ENCODE data around the gene JPH3.

The JPH3 gene

GRCh38 chr16:87644186-87644585 lies 41.9 kb downstream of the JPH3 start:
- TF ChIP-seq, protein P1, sequence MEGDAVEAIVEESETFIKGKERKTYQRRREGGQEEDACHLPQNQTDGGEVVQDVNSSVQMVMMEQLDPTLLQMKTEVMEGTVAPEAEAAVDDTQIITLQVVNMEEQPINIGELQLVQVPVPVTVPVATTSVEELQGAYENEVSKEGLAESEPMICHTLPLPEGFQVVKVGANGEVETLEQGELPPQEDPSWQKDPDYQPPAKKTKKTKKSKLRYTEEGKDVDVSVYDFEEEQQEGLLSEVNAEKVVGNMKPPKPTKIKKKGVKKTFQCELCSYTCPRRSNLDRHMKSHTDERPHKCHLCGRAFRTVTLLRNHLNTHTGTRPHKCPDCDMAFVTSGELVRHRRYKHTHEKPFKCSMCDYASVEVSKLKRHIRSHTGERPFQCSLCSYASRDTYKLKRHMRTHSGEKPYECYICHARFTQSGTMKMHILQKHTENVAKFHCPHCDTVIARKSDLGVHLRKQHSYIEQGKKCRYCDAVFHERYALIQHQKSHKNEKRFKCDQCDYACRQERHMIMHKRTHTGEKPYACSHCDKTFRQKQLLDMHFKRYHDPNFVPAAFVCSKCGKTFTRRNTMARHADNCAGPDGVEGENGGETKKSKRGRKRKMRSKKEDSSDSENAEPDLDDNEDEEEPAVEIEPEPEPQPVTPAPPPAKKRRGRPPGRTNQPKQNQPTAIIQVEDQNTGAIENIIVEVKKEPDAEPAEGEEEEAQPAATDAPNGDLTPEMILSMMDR (IDR thresholded peaks at IDR 0.05; ENCODE audit: borderline replicate concordance, insufficient read depth, low read depth, low read length) = no peak
- H3K4me3 ChIP-seq (ENCODE audit: low read depth, low read length) = no peak overlapping the region

DNA sequence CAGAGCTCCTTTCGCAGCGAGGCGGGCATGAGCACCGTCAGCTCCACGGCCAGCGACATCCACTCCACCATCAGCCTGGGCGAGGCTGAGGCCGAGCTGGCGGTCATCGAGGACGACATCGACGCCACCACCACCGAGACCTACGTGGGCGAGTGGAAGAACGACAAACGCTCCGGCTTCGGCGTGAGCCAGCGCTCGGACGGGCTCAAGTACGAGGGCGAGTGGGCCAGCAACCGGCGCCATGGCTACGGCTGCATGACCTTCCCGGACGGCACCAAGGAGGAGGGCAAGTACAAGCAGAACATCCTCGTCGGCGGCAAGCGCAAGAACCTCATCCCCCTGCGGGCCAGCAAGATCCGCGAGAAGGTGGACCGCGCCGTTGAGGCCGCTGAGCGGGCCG lies 42.3 kb downstream of the JPH3 start:
- H3K4me3 ChIP-seq (ENCODE audit: low read depth, low read length) = no peak overlapping the region
- TF ChIP-seq, protein P1 (IDR thresholded peaks at IDR 0.05; ENCODE audit: borderline replicate concordance, insufficient read depth, low read depth, low read length) = no peak

DNA sequence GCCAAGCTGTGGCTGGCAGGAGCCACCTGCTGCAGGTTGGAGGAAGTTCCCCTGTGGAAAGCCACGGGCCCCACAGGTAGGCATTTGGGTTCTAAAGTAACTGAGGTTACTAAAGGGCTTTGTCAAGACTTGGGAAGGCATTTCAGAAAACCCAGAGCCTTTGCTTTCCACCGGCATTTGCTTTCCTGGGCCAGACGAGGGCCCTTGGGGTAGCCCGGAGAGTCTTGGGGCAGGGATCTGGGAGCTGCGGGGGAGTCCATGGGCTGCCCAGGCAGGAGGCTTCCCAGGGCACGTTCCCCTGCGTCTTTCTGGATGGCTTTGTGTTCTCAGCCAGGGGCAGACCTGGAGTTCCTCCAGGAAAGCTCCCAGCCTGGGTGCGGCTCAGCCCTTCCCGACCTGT lies 43.5 kb downstream of the JPH3 start:
- TF ChIP-seq, protein P1 (IDR thresholded peaks at IDR 0.05; ENCODE audit: borderline replicate concordance, insufficient read depth, low read depth, low read length) = no peak
- H3K4me3 ChIP-seq (ENCODE audit: low read depth, low read length) = no peak overlapping the region

DNA sequence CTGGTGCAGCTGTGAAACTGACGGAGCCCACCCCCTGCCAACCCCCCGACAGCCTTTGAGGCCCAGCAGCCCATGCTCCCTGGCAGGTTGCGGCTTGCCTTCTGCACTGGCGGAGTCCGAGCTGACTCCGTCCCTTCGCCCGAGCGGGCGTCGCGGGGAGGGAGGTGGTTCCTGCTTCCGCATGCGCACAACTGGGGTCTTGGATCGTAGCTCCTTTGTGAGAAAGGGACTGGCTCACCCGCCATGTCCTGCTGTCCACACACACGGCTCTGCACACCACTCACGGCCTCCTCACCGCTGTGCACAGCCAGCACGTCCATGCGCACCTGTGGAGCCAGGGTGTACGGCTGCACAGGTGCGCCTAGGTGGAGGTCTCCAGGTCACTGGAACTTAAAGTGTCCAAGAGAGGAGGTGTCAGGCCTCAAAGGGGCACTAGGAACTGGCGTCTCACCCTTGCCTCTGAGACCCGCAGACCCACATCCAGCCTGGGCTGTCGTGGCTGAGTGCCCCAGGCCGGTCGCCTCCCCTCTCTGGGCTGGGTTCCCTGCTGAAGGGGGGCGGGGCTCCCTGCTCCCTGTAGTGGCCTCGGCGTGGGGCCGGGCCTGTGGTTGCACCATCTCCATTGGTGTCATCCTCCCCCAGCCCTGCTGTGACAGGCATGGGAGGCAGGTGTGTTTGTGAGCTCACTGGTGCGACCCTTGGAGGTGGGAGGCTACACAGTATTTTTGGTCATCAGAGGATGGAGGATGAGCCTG lies 45.3 kb downstream of the JPH3 start:
- TF ChIP-seq, protein P1 (IDR thresholded peaks at IDR 0.05; ENCODE audit: borderline replicate concordance, insufficient read depth, low read depth, low read length) = no peak
- H3K4me3 ChIP-seq (ENCODE audit: low read depth, low read length) = no peak overlapping the region

GRCh38 chr16:87648236-87648635 lies 45.9 kb downstream of the JPH3 start:
- TF ChIP-seq, protein P1 (IDR thresholded peaks at IDR 0.05; ENCODE audit: borderline replicate concordance, insufficient read depth, low read depth, low read length) = no peak
- no peak overlapping the region for H3K4me3 ChIP-seq (ENCODE audit: low read depth, low read length)

DNA sequence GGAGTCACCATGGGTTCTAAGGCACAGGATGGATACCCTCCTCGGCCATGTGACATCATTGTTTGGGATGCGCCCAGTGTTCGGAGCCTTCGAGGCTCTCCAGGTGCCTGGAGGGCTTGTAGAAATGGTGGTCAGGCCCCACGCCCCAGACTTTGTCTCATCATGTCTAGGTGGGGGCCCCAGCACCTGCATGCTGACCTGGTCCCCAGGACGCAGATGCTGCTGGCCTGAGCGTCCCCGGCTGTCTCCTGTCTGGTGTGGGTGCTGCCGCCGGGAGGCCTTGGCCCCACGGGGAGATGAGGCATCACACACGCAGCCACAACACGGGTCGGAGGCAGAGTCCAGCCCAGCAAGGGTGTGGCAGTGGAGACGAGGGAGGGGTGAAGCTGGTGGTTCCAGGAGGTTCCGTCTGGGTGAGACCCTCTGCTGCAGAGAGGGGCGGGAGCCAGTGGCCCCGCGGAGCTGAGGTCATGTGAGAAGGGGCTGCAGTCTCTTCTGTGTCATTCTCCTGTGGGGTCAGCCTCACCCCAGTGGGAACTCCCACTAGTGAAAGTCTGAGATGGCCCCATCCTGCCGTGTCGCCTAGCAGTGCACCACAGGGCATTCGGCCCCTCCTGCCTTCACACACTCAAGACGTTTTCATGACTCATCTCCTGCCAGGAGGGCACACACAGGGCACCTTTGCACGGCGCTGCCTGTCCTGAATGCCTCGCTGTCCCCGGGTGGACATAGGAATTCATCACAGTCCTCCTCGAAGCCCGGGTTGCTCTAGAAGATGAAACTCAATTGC lies 46.6 kb downstream of the JPH3 start:
- no peak overlapping the region for H3K4me3 ChIP-seq (ENCODE audit: low read depth, low read length)
- TF ChIP-seq, protein P1 (IDR thresholded peaks at IDR 0.05; ENCODE audit: borderline replicate concordance, insufficient read depth, low read depth, low read length) = no peak

All from GM12875 (cell line).